ENCODE measurements around the gene PCSK9. TPM values are rescaled to one million over a fixed set of nuclear protein-coding genes. Genes with fewer than 3 reads are reported as not detected.
A peak's percentile ranks its signal among the peaks of the same experiment; 100 is the strongest.

The PCSK9 gene
- total and polyA plus RNA-seq, 2 of the 13 experiments (the other 11 are each of a cell fraction or from before 2014, with no cell fraction given), result 33.3 to 80.5 TPM

- ATAC-seq, result peak; percentile 82
- POLR2A ChIA-PET, result no interaction called here
- no peak for FAIRE-seq
- H3K9ac ChIP-seq (ENCODE audit: insufficient read depth, low read depth, low read length), result no peak overlapping the region
- WGBS (ENCODE audit: low lambda C conversion rate), result 1% methylated on average over 10 of the region's 23 CpGs
- H3K4me3 ChIP-seq (replicated peaks in 1 of 3; ENCODE audit: insufficient read depth in 1 of 3, low read depth in 2 of 3, low read length in 3 of 3), result no peak overlapping the region
- in situ Hi-C loops (cut with HindIII; ENCODE audit: extremely low pct_ligation_motif_present, low pct_unique_long_range_greater_than_20kb) (loop anchor here (5.0 to 10.0 kb wide), 2 partner anchors 44 to 182 kb away; no protein-coding TSS in a partner anchor), intact Hi-C loops (cut with micrococcal nuclease; ENCODE audit: unreplicated experiment) (loop anchor here (1.0 kb wide), 1 partner anchor 46 kb away; no protein-coding TSS in a partner anchor)
- H3K9me3 ChIP-seq (ENCODE audit: low read length), result no peaks in the 10 kb centered on the region
- BruUV-seq (replicated peaks), result no TSS peak
- peaks cover 15% of the 10 kb centered on the region for H3K4me1 ChIP-seq (ENCODE audit: insufficient read depth, low read length)
- DNase-seq (ENCODE audit: low spot score), result peak; percentile 58
- no peaks in the 10 kb centered on the region for H3K36me3 ChIP-seq (replicated peaks in 1 of 2; ENCODE audit: control insufficient read depth in 1 of 2, insufficient read depth in 2 of 2, low read length in 2 of 2)
- H2AFZ ChIP-seq (ENCODE audit: low read length), result no peak overlapping the region
- H4K20me1 ChIP-seq (ENCODE audit: insufficient read depth, low read length), result no peaks in the 10 kb centered on the region
- CTCF ChIA-PET (ENCODE audit: low intra/inter-chr PET ratio, low total read pairs), result interaction anchor here (1.2 to 3.9 kb wide), 3 partner anchors 23 to 50 kb away, joined by 5 to 22 read pairs (median 19); no protein-coding TSS in a partner anchor
- no peaks in the 10 kb centered on the region for H3K79me2 ChIP-seq (ENCODE audit: insufficient read depth, low read length)
- 0 out of 2 replicates have a peak overlapping the region, but pooled peaks have one; percentile 29 for H3K4me2 ChIP-seq (ENCODE audit: low read depth, low read length)
- H3K27ac ChIP-seq (ENCODE audit: extremely low read length, insufficient read depth, low read length), result no peak overlapping the region
- peaks cover 0 to 50% of the 10 kb centered on the region in 2 experiments for H3K27me3 ChIP-seq (ENCODE audit: control insufficient read depth in 1 of 2, insufficient read depth in 2 of 2, low read length in 2 of 2)
- no peak for TF ChIP-seq ZEB1 (IDR thresholded peaks at IDR 0.05; ENCODE audit: insufficient replicate concordance, low read depth)
- TF ChIP-seq SMC3 (IDR thresholded peaks at IDR 0.05; ENCODE audit: low read length), result peak; percentile 39; the same call in 1 of the 2 replicates
- 0 out of 3 replicates have a peak, but pooled peaks have one; percentile 25 for TF ChIP-seq MXI1 (IDR thresholded peaks at IDR 0.05; ENCODE audit: borderline replicate concordance, low read depth, low read length)
- TF ChIP-seq NR0B2 (CRISPR knock-in tag; IDR thresholded peaks at IDR 0.05), result no peak
- TF ChIP-seq ZNF629 (CRISPR knock-in tag; conservative IDR thresholded peaks at IDR 0.05), result peak; percentile 98
- no peak for TF ChIP-seq PREB (CRISPR knock-in tag; IDR thresholded peaks at IDR 0.05)
- TF ChIP-seq CTCF (CRISPR knock-in tag; IDR thresholded peaks at IDR 0.05), result peak; percentile 95
- TF ChIP-seq ZNF574 (CRISPR knock-in tag; IDR thresholded peaks at IDR 0.05), result no peak
- TF ChIP-seq MIER2 (CRISPR knock-in tag; IDR thresholded peaks at IDR 0.05), result no peak
- TF ChIP-seq MBNL3 (CRISPR knock-in tag; conservative IDR thresholded peaks at IDR 0.05), result no peak
- no peak for TF ChIP-seq NPAS2 (CRISPR knock-in tag; IDR thresholded peaks at IDR 0.05; ENCODE audit: borderline replicate concordance)
- no peak for TF ChIP-seq ZBTB20 (CRISPR knock-in tag; IDR thresholded peaks at IDR 0.05; ENCODE audit: borderline replicate concordance, low read depth)
- TF ChIP-seq MAZ (IDR thresholded peaks at IDR 0.05; ENCODE audit: borderline replicate concordance, low read depth, low read length), result 0 out of 2 replicates have a peak, but pooled peaks have one; percentile 23
- TF ChIP-seq MAZ (CRISPR knock-in tag; IDR thresholded peaks at IDR 0.05; ENCODE audit: low read depth), result peak; percentile 58; the same call in 1 of the 2 replicates
- 0 out of 2 replicates have a peak, but pooled peaks have one; percentile 32 for TF ChIP-seq CREBL2 (CRISPR knock-in tag; IDR thresholded peaks at IDR 0.05; ENCODE audit: borderline replicate concordance)
- TF ChIP-seq GATAD1 (CRISPR knock-in tag; IDR thresholded peaks at IDR 0.05), result no peak
- TF ChIP-seq CHD4 (IDR thresholded peaks at IDR 0.05; ENCODE audit: borderline replicate concordance, low read length), result peak; percentile 30; the same call in 1 of the 2 replicates
- TF ChIP-seq EZH2 (conservative IDR thresholded peaks at IDR 0.05; ENCODE audit: low read depth, low read length), result no peak
These were observed 42.9 kb upstream of the PCSK9 start for GRCh38 chr1:54996359-54996868.
